SW480 (cell line): ENCODE results near the gene TNIK.

ENCODE experiments used
- DNase-seq: peaks from one replicate; pipeline ENCODE4 v3.0.0-alpha.2; 2016; ENCODE audit warnings: low spot score

Gene TNIK

GRCh38 chr3:171362575-171362974 lies 97.6 kb downstream of the TNIK start:
- DNase-seq, result no peak

GRCh38 chr3:171358881-171359198 lies 101.4 kb downstream of the TNIK start:
- DNase-seq, result peak; percentile 77

- DNase-seq, result peak; percentile 62
Observed at GRCh38 chr3:171358181-171358880, 101.9 kb downstream of the TNIK start.

- no peak for DNase-seq
Observed at GRCh38 chr3:171357721-171358120, 102.5 kb downstream of the TNIK start.

- DNase-seq, result no peak
Observed at GRCh38 chr3:171356251-171356650, 104.0 kb downstream of the TNIK start.

- DNase-seq, result peak; percentile 75
Observed at GRCh38 chr3:171354706-171355582, 105.3 kb downstream of the TNIK start.

GRCh38 chr3:171354049-171354705 lies 106.0 kb downstream of the TNIK start:
- no peak for DNase-seq

- no peak for DNase-seq
Observed at GRCh38 chr3:171353423-171353822, 106.8 kb downstream of the TNIK start.

GRCh38 chr3:171352387-171352935 lies 107.7 kb downstream of the TNIK start:
- no peak for DNase-seq

GRCh38 chr3:171351676-171352075 lies 108.5 kb downstream of the TNIK start:
- DNase-seq, result peak; percentile 66

GRCh38 chr3:171350364-171350763 lies 109.8 kb downstream of the TNIK start:
- no peak for DNase-seq

- no peak for DNase-seq
Observed at GRCh38 chr3:171349392-171349791, 110.8 kb downstream of the TNIK start.

- DNase-seq, result no peak
Observed at GRCh38 chr3:171348121-171348520, 112.1 kb downstream of the TNIK start.

GRCh38 chr3:171347301-171348039 lies 112.7 kb downstream of the TNIK start:
- no peak for DNase-seq

- DNase-seq, result no peak
Observed at GRCh38 chr3:171346582-171347300, 113.5 kb downstream of the TNIK start.

- DNase-seq, result no peak
Observed at GRCh38 chr3:171346019-171346418, 114.2 kb downstream of the TNIK start.

GRCh38 chr3:171345107-171345843 lies 114.9 kb downstream of the TNIK start:
- no peak for DNase-seq

- no peak for DNase-seq
Observed at GRCh38 chr3:171343693-171344092, 116.5 kb downstream of the TNIK start.

GRCh38 chr3:171342783-171343420 lies 117.3 kb downstream of the TNIK start:
- DNase-seq, result no peak

GRCh38 chr3:171342200-171342599 lies 118.0 kb downstream of the TNIK start:
- no peak for DNase-seq
